MCF 10A (cell line): Measurements from ENCODE around the gene PLCL1. TPM values are rescaled to one million over a fixed set of nuclear protein-coding genes. Genes with fewer than 3 reads are reported as not detected.

Source experiments
- BruUV-seq: library from RNA; stranded (reverse); fragments of 400-500 nt; replicated peaks from 2 replicates; lab custom pipeline; 2021; lab: Mats Ljungman, UMichigan
- CTCF ChIA-PET: fragments of 300-600 bp; sonication (Branson Sonifier 250); formaldehyde crosslinking; extraction: SDS; loops from one replicate; lab custom pipeline; 2021; ENCODE audit warnings: antibody characterized with exemption, inconsistent platforms; lab: Yijun Ruan, JAX
- POLR2A ChIA-PET: fragments of 300-600, 350-650 bp; sonication (Branson Sonifier 250); formaldehyde crosslinking; extraction: SDS; loops from one replicate; lab custom pipeline; 2020; ENCODE audit warnings: antibody characterized with exemption, inconsistent platforms; lab: Yijun Ruan, JAX
- DNase-seq: peaks from one replicate; pipeline ENCODE4 v3.0.0-alpha.2; 2018; ENCODE audit not compliant: unreplicated experiment
- H3K27ac Mint-ChIP-seq: one replicate; pipeline ENCODE4 v1.8.0; 2022; ENCODE audit warnings: mild to moderate bottlenecking, low read depth, mixed read lengths; ENCODE audit not compliant: unreplicated experiment
- H3K27me3 Mint-ChIP-seq: one replicate; pipeline ENCODE4 v1.8.0; 2022; ENCODE audit warnings: mixed read lengths; ENCODE audit not compliant: insufficient read depth, unreplicated experiment
- H3K36me3 Mint-ChIP-seq: one replicate; pipeline ENCODE4 v1.8.0; 2022; ENCODE audit warnings: mild to moderate bottlenecking, moderate library complexity, mixed read lengths; ENCODE audit not compliant: insufficient read depth, unreplicated experiment
- H3K4me1 Mint-ChIP-seq: one replicate; pipeline ENCODE4 v1.8.0; 2022; ENCODE audit warnings: mixed read lengths; ENCODE audit not compliant: insufficient read depth, unreplicated experiment
- H3K4me3 Mint-ChIP-seq: one replicate; pipeline ENCODE4 v1.8.0; 2022; ENCODE audit warnings: mild to moderate bottlenecking, moderate library complexity, mixed read lengths; ENCODE audit not compliant: unreplicated experiment
- H3K9me3 Mint-ChIP-seq: one replicate; pipeline ENCODE4 v1.8.0; 2022; ENCODE audit warnings: mixed read lengths; ENCODE audit not compliant: unreplicated experiment
- CTCF ChIP-seq: fragments of 200-600 bp; IDR thresholded peaks from one replicate; pipeline ENCODE4 v1.8.0; 2022; ENCODE audit warnings: antibody characterized with exemption, mild to moderate bottlenecking; ENCODE audit not compliant: unreplicated experiment
- intact Hi-C: fragments of 100-400 bp; cut with micrococcal nuclease; formaldehyde crosslinking; loops from 2 replicates; pipeline ENCODE4 v1.14.1; 2022
- total RNA-seq: library from RNA; stranded (reverse); gene quantifications from 2 replicates; pipeline ENCODE4 v1.2.3, GENCODE V29; 2022

Gene PLCL1
- total RNA-seq, 1 experiment from 2014 or later = 0.12 TPM

DNA sequence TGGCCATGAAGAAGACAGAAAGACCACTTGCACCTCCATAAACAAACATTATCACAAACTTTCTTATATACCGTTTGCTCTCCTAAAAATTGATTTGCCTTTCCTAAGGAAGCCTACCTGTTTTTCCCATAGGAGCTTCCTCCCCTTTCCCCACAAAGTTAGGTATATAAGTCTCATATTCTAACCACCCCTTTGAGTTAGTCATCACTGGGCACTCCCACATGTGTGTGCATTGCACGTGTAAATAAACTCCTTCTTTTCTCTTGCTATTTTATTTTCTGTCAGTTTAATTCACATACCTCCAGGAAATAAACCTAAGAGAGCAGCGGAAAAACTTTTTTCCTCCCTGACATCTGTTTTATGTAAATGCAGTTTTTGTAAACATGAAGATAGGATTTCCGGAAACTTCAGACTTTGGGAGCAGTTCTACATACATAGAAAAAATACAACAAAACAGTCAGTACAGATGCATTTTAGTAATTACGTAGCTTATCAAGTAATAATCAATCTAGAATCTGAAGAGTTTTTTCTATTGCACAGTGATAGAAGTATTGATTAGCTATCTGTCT lies 46.6 kb downstream of the PLCL1 start:
- ChIA-PET CTCF (interaction anchor here (0.6 to 1.9 kb wide), 5 partner anchors 9 to 276 kb away, joined by 3 to 7 read pairs (median 3); partner anchors contain the start of gene PLCL1), POLR2A (interaction anchor here (1.0 kb wide), 1 partner anchor 29 kb away, joined by 3 read pairs; no protein-coding TSS in a partner anchor)
- no peaks in the 10 kb centered on the region for H3K9me3 Mint-ChIP-seq
- H3K27ac Mint-ChIP-seq = no peak overlapping the region
- no peaks in the 10 kb centered on the region for H3K36me3 Mint-ChIP-seq
- H3K4me1 Mint-ChIP-seq = peaks cover 14% of the 10 kb centered on the region
- H3K27me3 Mint-ChIP-seq = no peaks in the 10 kb centered on the region
- no TSS peak for BruUV-seq
- DNase-seq = peak; percentile 20
- TF ChIP-seq CTCF = no peak
- intact Hi-C loops = loop anchor here (1.0 to 2.0 kb wide), 3 partner anchors 203 to 446 kb away; no protein-coding TSS in a partner anchor
- H3K4me3 Mint-ChIP-seq = no peak overlapping the region

DNA sequence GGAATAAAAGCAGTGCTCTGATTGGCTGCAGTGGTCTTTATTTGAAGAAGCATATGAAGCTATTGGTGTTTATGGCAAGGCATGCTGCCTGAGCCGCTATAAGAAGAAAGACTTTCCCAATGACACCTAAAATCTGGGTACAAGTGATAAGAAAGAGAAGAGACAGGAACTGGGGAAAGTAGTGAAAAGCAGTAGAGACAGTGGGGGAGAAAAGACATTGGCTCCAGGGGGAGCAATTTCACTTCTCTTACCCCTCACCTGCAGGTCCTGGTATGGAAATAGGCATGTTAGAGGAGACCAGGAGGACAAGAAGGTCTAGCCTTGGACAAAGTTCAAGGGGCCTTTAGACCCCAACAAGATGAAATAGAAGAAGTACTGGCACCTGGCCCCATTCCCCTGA lies 47.1 kb downstream of the PLCL1 start:
- Mint-ChIP-seq H3K36me3 (no peaks in the 10 kb centered on the region), H3K27me3 (no peaks in the 10 kb centered on the region), H3K4me3 (no peak overlapping the region), H3K9me3 (no peaks in the 10 kb centered on the region), H3K27ac (no peak overlapping the region), H3K4me1 (peaks cover 14% of the 10 kb centered on the region)
- DNase-seq = peak; percentile 40
- ChIA-PET POLR2A (no interaction called here), CTCF (interaction anchor here (1.0 to 1.9 kb wide), 4 partner anchors 10 to 276 kb away, joined by 3 to 7 read pairs (median 5); no protein-coding TSS in a partner anchor)
- intact Hi-C loops = loop anchor here (1.0 to 2.0 kb wide), 3 partner anchors 203 to 445 kb away; no protein-coding TSS in a partner anchor
- peak; percentile 11 for TF ChIP-seq CTCF
- no TSS peak for BruUV-seq

DNA sequence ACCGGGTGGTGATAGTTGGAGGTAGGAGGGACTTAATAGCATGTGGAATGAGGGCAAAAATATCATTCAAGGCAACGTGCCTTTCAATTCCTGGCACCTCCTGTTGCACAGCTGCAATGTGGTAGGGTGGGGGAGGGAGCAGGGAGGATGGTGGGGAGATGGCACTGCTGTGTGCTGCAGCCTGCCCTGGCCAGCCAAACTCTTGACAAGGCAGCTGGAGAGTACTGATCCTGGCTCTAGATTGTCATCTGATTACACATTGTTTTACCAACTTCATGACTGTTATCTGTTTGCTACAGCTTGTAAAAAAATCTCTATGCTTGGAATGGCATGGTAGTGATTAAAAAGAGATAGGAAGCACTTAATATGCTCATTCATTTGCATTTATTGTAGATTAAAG lies 47.7 kb downstream of the PLCL1 start:
- Mint-ChIP-seq H3K36me3 (no peaks in the 10 kb centered on the region), H3K27ac (no peak overlapping the region), H3K4me1 (peaks cover 14% of the 10 kb centered on the region), H3K9me3 (no peaks in the 10 kb centered on the region), H3K4me3 (no peak overlapping the region), H3K27me3 (no peaks in the 10 kb centered on the region)
- DNase-seq = no peak
- ChIA-PET POLR2A (interaction anchor here (0.8 kb wide), 1 partner anchor 48 kb away, joined by 3 read pairs; the partner anchor contains the start of gene PLCL1), CTCF (interaction anchor here (1.0 to 1.9 kb wide), 3 partner anchors 28 to 275 kb away, joined by 3 to 7 read pairs (median 7); no protein-coding TSS in a partner anchor)
- TF ChIP-seq CTCF = no peak
- intact Hi-C loops = no loop called here
- no TSS peak for BruUV-seq

- no peaks in the 10 kb centered on the region for H3K36me3 Mint-ChIP-seq
- H3K4me1 Mint-ChIP-seq = peaks cover 14% of the 10 kb centered on the region
- no peaks in the 10 kb centered on the region for H3K9me3 Mint-ChIP-seq
- ChIA-PET CTCF (interaction anchor here (1.5 kb wide), 1 partner anchor 275 kb away, joined by 4 read pairs; no protein-coding TSS in a partner anchor), POLR2A (no interaction called here)
- H3K27me3 Mint-ChIP-seq = no peaks in the 10 kb centered on the region
- intact Hi-C loops = no loop called here
- no peak for TF ChIP-seq CTCF
- H3K4me3 Mint-ChIP-seq = no peak overlapping the region
- no peak for DNase-seq
- no peak overlapping the region for H3K27ac Mint-ChIP-seq
- no TSS peak for BruUV-seq
These were observed 49.2 kb downstream of the PLCL1 start for GRCh38 chr2:197853549-197853948.
